GM13976 (cell line): Measurements from ENCODE around the gene CCER1.
A peak's percentile ranks its signal among the peaks of the same experiment; 100 is the strongest.

ENCODE experiments used
- DNase-seq: peaks from one replicate; pipeline ENCODE4 v3.0.0; 2012; ENCODE audit warnings: low spot score
- CTCF ChIP-seq: IDR thresholded peaks from 2 replicates; pipeline ENCODE4 v1.5.1; 2012; ENCODE audit warnings: borderline replicate concordance, mild to moderate bottlenecking; ENCODE audit not compliant: insufficient read depth; ENCODE audit errors: extremely low read depth, missing control alignments, control extremely low read depth
- in situ Hi-C: fragments of 300-500 bp; cut with MboI; formaldehyde crosslinking; loops from one replicate; pipeline ENCODE4 v1.12.0; 2022; ENCODE audit warnings: low sequenced_read_pairs, mixed read lengths, inconsistent platforms; ENCODE audit not compliant: unreplicated experiment

CCER1 gene

GRCh38 chr12:90964616-90965015 lies 9.6 kb upstream of the CCER1 start:
- in situ Hi-C loops, result loop anchor here (25.0 kb wide), 1 partner anchor 348 kb away; no protein-coding TSS in a partner anchor
- DNase-seq, result no peak
- TF ChIP-seq CTCF, result no peak

- no peak for DNase-seq
- TF ChIP-seq CTCF, result no peak
- in situ Hi-C loops, result loop anchor here (25.0 kb wide), 1 partner anchor 348 kb away; no protein-coding TSS in a partner anchor
Measured at GRCh38 chr12:90963946-90964345, 9.0 kb upstream of the CCER1 start.

GRCh38 chr12:90961154-90961553 lies 6.2 kb upstream of the CCER1 start:
- in situ Hi-C loops, result loop anchor here (25.0 kb wide), 1 partner anchor 351 kb away; no protein-coding TSS in a partner anchor
- no peak for TF ChIP-seq CTCF
- no peak for DNase-seq

GRCh38 chr12:90959538-90960139 lies 4.7 kb upstream of the CCER1 start:
- TF ChIP-seq CTCF, result peak; percentile 60
- in situ Hi-C loops, result loop anchor here (25.0 kb wide), 1 partner anchor 353 kb away; no protein-coding TSS in a partner anchor
- peak; percentile 32 for DNase-seq

- no peak for TF ChIP-seq CTCF
- in situ Hi-C loops, result loop anchor here (25.0 kb wide), 1 partner anchor 353 kb away; no protein-coding TSS in a partner anchor
- DNase-seq, result no peak
Measured at GRCh38 chr12:90959032-90959431, 4.1 kb upstream of the CCER1 start.

- in situ Hi-C loops, result loop anchor here (25.0 kb wide), 1 partner anchor 354 kb away; no protein-coding TSS in a partner anchor
- no peak for DNase-seq
- TF ChIP-seq CTCF, result no peak
Measured at GRCh38 chr12:90958347-90958746, 3.4 kb upstream of the CCER1 start.
